ENCODE measurements around the gene LTA.

The LTA gene

DNA sequence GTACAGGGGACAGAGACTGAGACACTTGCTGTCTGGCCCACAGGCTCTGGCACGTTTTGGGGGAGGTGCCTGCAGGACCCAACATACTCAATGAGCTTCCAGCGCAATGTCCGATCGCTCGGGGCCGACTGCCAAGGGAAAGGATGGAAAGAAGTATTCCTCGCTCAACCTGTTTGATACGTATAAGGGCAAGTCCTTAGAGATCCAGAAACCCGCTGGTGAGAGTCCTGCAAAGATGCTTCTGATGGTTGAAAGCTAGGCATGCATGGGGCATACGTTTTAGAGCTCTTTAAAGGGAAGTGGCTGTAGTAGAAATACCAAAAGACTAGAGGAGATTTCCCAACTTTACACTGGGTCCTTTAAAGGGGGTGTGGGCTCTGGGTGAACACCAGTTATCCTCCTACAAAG is 50.6 kb downstream of the LTA start:
- DNase-seq (ENCODE audit: low read depth, low spot score) = peak; percentile 56
